ENCODE data around the gene HSD17B14.
"Not testable (repeated sequence)": the region's sequence is repeated elsewhere in the genome, so short reads cannot be mapped to it uniquely, and the experiment has no call there.

The HSD17B14 gene

GRCh38 chr19:48867123-48867745 is 30.9 kb upstream of the HSD17B14 start:
- no peak for DNase-seq

- no peak for DNase-seq
These were observed 30.4 kb upstream of the HSD17B14 start for GRCh38 chr19:48866692-48867091.

- DNase-seq = peak in 1 of 14 donors; percentile 10
These were observed 26.5 kb upstream of the HSD17B14 start for GRCh38 chr19:48862827-48863226.

- DNase-seq = no peak
These were observed 25.0 kb upstream of the HSD17B14 start for GRCh38 chr19:48861313-48861712.

GRCh38 chr19:48859711-48860572 is 23.7 kb upstream of the HSD17B14 start:
- no peak for DNase-seq

GRCh38 chr19:48858984-48859710 is 22.9 kb upstream of the HSD17B14 start:
- no peak for DNase-seq

- DNase-seq = no peak
These were observed 20.6 kb upstream of the HSD17B14 start for GRCh38 chr19:48856921-48857320.

GRCh38 chr19:48854103-48854502 is 17.8 kb upstream of the HSD17B14 start:
- no peak for DNase-seq

GRCh38 chr19:48853483-48853882 is 17.2 kb upstream of the HSD17B14 start:
- DNase-seq = no peak

- DNase-seq = no peak
These were observed 16.0 kb upstream of the HSD17B14 start for GRCh38 chr19:48852292-48852691.

GRCh38 chr19:48846659-48847058 is 10.4 kb upstream of the HSD17B14 start:
- DNase-seq = not testable (repeated sequence)

- DNase-seq = no peak
These were observed 9.1 kb upstream of the HSD17B14 start for GRCh38 chr19:48845384-48845783.

- no peak for DNase-seq
These were observed 8.2 kb upstream of the HSD17B14 start for GRCh38 chr19:48844472-48844871.

- DNase-seq = peak in 9 of 14 donors; percentile 1 to 31 (median 15)
These were observed 6.5 kb upstream of the HSD17B14 start for GRCh38 chr19:48842789-48843162.

- DNase-seq = no peak
These were observed 5.3 kb upstream of the HSD17B14 start for GRCh38 chr19:48841571-48841970.

GRCh38 chr19:48841047-48841446 is 4.8 kb upstream of the HSD17B14 start:
- no peak for DNase-seq

- DNase-seq = peak in 2 of 14 donors; percentile 20 to 24
These were observed 1.4 kb upstream of the HSD17B14 start for GRCh38 chr19:48837687-48838086.

- DNase-seq = peak in 12 of 14 donors; percentile 40 to 84 (median 69)
These were observed 797 bp upstream of the HSD17B14 start for GRCh38 chr19:48837051-48837524.

- DNase-seq = peak in 13 of 14 donors; percentile 20 to 89 (median 84)
These were observed 580 bp downstream of the HSD17B14 start for GRCh38 chr19:48835734-48836088.

GRCh38 chr19:48833977-48834376 is 2.3 kb downstream of the HSD17B14 start:
- DNase-seq = no peak

- no peak for DNase-seq
These were observed 3.2 kb downstream of the HSD17B14 start for GRCh38 chr19:48833049-48833448.

- DNase-seq = no peak
These were observed 5.3 kb downstream of the HSD17B14 start for GRCh38 chr19:48830965-48831364.

- no peak for DNase-seq
These were observed 6.2 kb downstream of the HSD17B14 start for GRCh38 chr19:48830088-48830487.
